ENCODE measurements around the gene INPP5J.

DNA sequence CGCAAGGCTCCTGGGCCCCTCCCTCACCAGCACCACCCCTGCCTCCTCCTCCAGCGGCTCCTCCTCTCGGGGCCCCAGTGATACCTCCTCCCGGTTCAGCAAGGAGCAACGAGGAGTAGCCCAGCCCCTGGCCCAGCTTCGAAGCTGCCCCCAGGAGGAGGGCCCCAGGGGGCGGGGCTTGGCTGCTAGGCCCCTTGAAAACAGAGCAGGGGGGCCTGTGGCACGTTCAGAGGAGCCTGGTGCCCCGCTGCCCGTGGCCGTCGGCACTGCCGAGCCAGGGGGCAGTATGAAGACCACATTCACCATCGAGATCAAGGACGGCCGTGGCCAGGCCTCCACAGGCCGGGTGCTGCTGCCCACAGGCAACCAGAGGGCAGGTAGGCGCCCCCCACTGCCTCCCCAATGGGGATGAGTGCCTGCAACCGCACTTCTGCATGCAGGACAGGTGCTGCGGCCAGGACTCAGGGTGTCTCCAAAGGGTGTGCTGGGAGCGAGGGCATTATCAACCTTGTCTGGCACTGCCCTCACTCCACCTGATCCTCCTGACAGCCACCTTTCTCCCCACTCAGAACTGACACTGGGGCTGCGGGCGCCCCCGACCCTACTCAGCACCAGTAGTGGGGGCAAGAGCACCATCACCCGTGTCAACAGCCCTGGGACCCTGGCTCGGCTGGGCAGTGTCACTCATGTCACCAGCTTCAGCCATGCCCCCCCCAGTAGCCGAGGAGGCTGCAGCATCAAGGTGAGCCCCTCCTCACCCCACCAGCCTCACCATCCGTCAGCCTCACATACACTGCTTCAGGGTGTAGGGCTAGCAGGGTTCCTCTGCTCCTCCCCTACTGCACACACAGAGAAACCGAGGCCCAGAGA is 31.4 kb upstream of the INPP5J start:
- TF ChIP-seq LARP7 (IDR thresholded peaks at IDR 0.05) (no peak), GABPA (IDR thresholded peaks at IDR 0.05; ENCODE audit: low read depth) (no peak), POLR2A (IDR thresholded peaks at IDR 0.05; ENCODE audit: low read depth, low read length) (no peak), MTA3 (IDR thresholded peaks at IDR 0.05; ENCODE audit: borderline replicate concordance, low read length) (no peak), PAX8 (IDR thresholded peaks at IDR 0.05) (no peak)
- TF ChIP-seq, protein P1, sequence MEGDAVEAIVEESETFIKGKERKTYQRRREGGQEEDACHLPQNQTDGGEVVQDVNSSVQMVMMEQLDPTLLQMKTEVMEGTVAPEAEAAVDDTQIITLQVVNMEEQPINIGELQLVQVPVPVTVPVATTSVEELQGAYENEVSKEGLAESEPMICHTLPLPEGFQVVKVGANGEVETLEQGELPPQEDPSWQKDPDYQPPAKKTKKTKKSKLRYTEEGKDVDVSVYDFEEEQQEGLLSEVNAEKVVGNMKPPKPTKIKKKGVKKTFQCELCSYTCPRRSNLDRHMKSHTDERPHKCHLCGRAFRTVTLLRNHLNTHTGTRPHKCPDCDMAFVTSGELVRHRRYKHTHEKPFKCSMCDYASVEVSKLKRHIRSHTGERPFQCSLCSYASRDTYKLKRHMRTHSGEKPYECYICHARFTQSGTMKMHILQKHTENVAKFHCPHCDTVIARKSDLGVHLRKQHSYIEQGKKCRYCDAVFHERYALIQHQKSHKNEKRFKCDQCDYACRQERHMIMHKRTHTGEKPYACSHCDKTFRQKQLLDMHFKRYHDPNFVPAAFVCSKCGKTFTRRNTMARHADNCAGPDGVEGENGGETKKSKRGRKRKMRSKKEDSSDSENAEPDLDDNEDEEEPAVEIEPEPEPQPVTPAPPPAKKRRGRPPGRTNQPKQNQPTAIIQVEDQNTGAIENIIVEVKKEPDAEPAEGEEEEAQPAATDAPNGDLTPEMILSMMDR (IDR thresholded peaks at IDR 0.05 in 2 of 3, conservative IDR thresholded peaks at IDR 0.05 in 1 of 3; ENCODE audit: control insufficient read depth in 2 of 3, extremely low read depth in 1 of 3, insufficient read depth in 1 of 3, low read depth in 3 of 3, low read length in 3 of 3): no peak
- TF ChIP-seq, protein P2, sequence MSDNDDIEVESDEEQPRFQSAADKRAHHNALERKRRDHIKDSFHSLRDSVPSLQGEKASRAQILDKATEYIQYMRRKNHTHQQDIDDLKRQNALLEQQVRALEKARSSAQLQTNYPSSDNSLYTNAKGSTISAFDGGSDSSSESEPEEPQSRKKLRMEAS (IDR thresholded peaks at IDR 0.05; ENCODE audit: low read depth, low read length): no peak

Measured in GM12878 (cell line).